ENCODE results near the gene OLFM3.

Gene OLFM3

GRCh38 chr1:102015728-102016127 lies 19.0 kb upstream of the OLFM3 start:
- Histone ChIP-seq H3K4me1 (ENCODE audit: low read length) (no peaks in the 10 kb centered on the region), H3K4me3 (ENCODE audit: low read length) (no peak overlapping the region), H3K36me3 (replicated peaks; ENCODE audit: low read depth, low read length) (no peaks in the 10 kb centered on the region), H4K20me1 (ENCODE audit: insufficient read depth, low read length) (no peaks in the 10 kb centered on the region), H3K27me3 (ENCODE audit: low read depth, low read length) (no peaks in the 10 kb centered on the region), H2AFZ (ENCODE audit: low read depth, low read length) (no peak overlapping the region), H3K79me2 (ENCODE audit: low read length) (no peaks in the 10 kb centered on the region), H3K27ac (ENCODE audit: low read length) (no peak overlapping the region), H3K9me3 (ENCODE audit: insufficient read depth, low read length) (no peaks in the 10 kb centered on the region), H3K9ac (ENCODE audit: low read length) (no peak overlapping the region), H3K4me2 (ENCODE audit: low read length) (no peak overlapping the region)
- TF ChIP-seq EZH2phosphoT487 (IDR thresholded peaks at IDR 0.05; ENCODE audit: low read depth), result no peak

DNA sequence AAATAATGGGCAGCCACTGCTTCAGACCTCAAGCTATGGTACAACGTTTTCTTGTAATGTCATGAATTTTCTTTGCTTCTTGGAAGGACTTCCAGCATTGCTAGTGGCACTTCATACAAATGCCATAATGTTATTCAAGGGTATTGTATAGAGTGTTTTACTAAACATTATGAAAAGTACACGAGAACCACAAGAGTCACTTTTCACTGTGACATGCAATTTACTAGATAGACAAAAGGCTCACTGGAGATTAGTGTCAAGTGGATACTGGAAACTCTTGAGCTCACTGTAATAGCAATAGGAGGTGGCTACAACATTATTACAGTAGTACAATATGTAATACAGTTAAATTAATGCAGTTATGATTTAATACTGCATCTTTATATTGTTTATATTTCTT lies 5.3 kb upstream of the OLFM3 start:
- no peaks in the 10 kb centered on the region for H3K36me3 ChIP-seq (replicated peaks; ENCODE audit: low read depth, low read length)
- no peak overlapping the region for H3K4me2 ChIP-seq (ENCODE audit: low read length)
- no peaks in the 10 kb centered on the region for H4K20me1 ChIP-seq (ENCODE audit: insufficient read depth, low read length)
- H3K9me3 ChIP-seq (ENCODE audit: insufficient read depth, low read length), result no peaks in the 10 kb centered on the region
- H3K27me3 ChIP-seq (ENCODE audit: low read depth, low read length), result no peaks in the 10 kb centered on the region
- H3K27ac ChIP-seq (ENCODE audit: low read length), result no peak overlapping the region
- H3K9ac ChIP-seq (ENCODE audit: low read length), result no peak overlapping the region
- H3K79me2 ChIP-seq (ENCODE audit: low read length), result no peaks in the 10 kb centered on the region
- no peak overlapping the region for H3K4me3 ChIP-seq (ENCODE audit: low read length)
- H3K4me1 ChIP-seq (ENCODE audit: low read length), result 0 out of 2 replicates have a peak, but pooled peaks cover 3% of the 10 kb centered on the region
- H2AFZ ChIP-seq (ENCODE audit: low read depth, low read length), result no peak overlapping the region
- TF ChIP-seq CTCF (IDR thresholded peaks at IDR 0.05; ENCODE audit: low read depth, low read length) (no peak), EZH2phosphoT487 (IDR thresholded peaks at IDR 0.05; ENCODE audit: low read depth) (no peak)

DNA sequence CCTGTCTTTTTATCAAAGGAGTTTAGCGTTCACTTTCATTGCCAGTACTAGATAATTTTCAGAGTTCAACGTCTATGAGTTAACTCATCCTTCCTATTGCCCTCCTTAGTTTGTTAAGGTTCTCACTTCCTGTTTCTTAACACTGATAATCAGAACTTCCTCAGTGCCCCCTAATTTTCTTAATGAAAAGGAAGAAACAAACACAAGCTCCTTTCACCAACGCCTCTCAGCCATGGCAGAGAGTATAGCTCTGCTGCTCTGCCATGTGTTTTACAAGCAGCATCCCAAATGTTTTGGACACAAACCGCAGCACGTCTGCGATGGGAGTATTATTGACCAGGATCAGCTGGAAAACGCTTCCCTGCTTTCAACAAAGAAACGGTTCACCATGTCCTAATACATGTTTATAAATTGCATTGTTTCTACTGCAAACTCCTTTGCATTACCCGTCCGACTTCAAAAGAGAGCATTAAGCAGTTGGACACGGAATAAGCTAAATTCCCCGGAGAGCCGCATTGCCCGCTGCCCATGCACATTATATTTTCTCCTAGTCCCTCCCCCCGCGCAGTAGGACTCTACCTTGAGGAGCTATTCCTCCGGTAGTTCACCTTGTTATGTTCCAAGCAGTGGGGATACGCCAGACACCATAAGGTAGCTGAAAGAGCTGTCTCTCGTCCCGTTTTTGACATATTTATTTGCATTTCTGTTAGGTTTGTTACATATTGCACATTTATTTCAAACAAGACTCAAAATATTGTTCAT lies 561 bp downstream of the OLFM3 start:
- Histone ChIP-seq H3K4me1 (ENCODE audit: low read length) (peaks cover 9% of the 10 kb centered on the region; the same call in 1 of the 2 replicates), H3K27me3 (ENCODE audit: low read depth, low read length) (no peaks in the 10 kb centered on the region), H3K4me3 (ENCODE audit: low read length) (no peak overlapping the region), H3K9me3 (ENCODE audit: insufficient read depth, low read length) (no peaks in the 10 kb centered on the region), H3K9ac (ENCODE audit: low read length) (no peak overlapping the region), H3K36me3 (replicated peaks; ENCODE audit: low read depth, low read length) (no peaks in the 10 kb centered on the region), H3K27ac (ENCODE audit: low read length) (no peak overlapping the region), H3K4me2 (ENCODE audit: low read length) (no peak overlapping the region), H2AFZ (ENCODE audit: low read depth, low read length) (no peak overlapping the region), H3K79me2 (ENCODE audit: low read length) (no peaks in the 10 kb centered on the region), H4K20me1 (ENCODE audit: insufficient read depth, low read length) (no peaks in the 10 kb centered on the region)
- no peak for TF ChIP-seq EZH2phosphoT487 (IDR thresholded peaks at IDR 0.05; ENCODE audit: low read depth)
- no peak for TF ChIP-seq CTCF (IDR thresholded peaks at IDR 0.05; ENCODE audit: low read depth, low read length)

DNA sequence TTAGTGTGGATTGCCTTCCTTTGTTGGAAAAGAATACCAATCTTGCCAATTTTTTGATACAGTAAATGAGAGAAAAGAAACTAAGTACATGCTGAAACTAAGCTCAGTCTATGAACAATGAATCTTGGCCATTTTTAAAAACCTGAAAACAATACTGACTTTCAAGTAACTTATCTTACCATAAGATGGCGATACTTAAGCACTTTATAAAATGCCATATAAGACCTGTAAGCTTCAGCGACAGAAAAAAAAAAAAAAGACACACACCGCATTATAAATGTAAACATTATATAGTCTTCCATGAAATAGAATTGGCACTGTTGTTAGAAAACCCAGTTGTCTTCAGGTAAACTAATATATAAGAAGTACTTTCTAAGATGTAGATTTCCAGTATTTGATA lies 3.0 kb downstream of the OLFM3 start:
- Histone ChIP-seq H3K79me2 (ENCODE audit: low read length) (no peaks in the 10 kb centered on the region), H3K9me3 (ENCODE audit: insufficient read depth, low read length) (no peaks in the 10 kb centered on the region), H4K20me1 (ENCODE audit: insufficient read depth, low read length) (no peaks in the 10 kb centered on the region), H3K27me3 (ENCODE audit: low read depth, low read length) (no peaks in the 10 kb centered on the region), H2AFZ (ENCODE audit: low read depth, low read length) (no peak overlapping the region), H3K4me3 (ENCODE audit: low read length) (no peak overlapping the region), H3K9ac (ENCODE audit: low read length) (no peak overlapping the region), H3K4me1 (ENCODE audit: low read length) (peaks cover 6% of the 10 kb centered on the region; the same call in 1 of the 2 replicates), H3K36me3 (replicated peaks; ENCODE audit: low read depth, low read length) (no peaks in the 10 kb centered on the region), H3K27ac (ENCODE audit: low read length) (no peak overlapping the region), H3K4me2 (ENCODE audit: low read length) (no peak overlapping the region)
- TF ChIP-seq EZH2phosphoT487 (IDR thresholded peaks at IDR 0.05; ENCODE audit: low read depth), result no peak
- peak; percentile 34; the same call in 1 of the 2 replicates for TF ChIP-seq CTCF (IDR thresholded peaks at IDR 0.05; ENCODE audit: low read depth, low read length)
